ENCODE data around the gene BMP7. TPM values are rescaled to one million over a fixed set of nuclear protein-coding genes. Genes with fewer than 3 reads are reported as not detected.

Gene BMP7
- total RNA-seq, 4 donors from 2014 or later = 4.6 to 7.1 (median 5.6) TPM

GRCh38 chr20:57308451-57309271 lies 42.2 kb upstream of the BMP7 start:
- 65% methylated on average over 13 of the region's 13 CpGs for WGBS
- no peak overlapping the region for H3K27ac ChIP-seq (replicated peaks in 1 of 4)
- no peak for TF ChIP-seq EP300 (IDR thresholded peaks at IDR 0.05)
- TF ChIP-seq CTCF (IDR thresholded peaks at IDR 0.05) = no peak
- no peak for TF ChIP-seq POLR2A (IDR thresholded peaks at IDR 0.05; ENCODE audit: low read depth)
- TF ChIP-seq POLR2AphosphoS5 (IDR thresholded peaks at IDR 0.05) = no peak
- H3K36me3 ChIP-seq = no peaks in the 10 kb centered on the region
- no peaks in the 10 kb centered on the region for H3K9me3 ChIP-seq
- no peaks in the 10 kb centered on the region for H3K4me1 ChIP-seq
- intact Hi-C loops (cut with DNase I) = no loop called here
- no peak for DNase-seq (ENCODE audit: extremely low spot score)
- H3K4me3 ChIP-seq = no peak overlapping the region
- H3K27me3 ChIP-seq = no peaks in the 10 kb centered on the region

GRCh38 chr20:57306747-57307146 lies 40.3 kb upstream of the BMP7 start:
- no peaks in the 10 kb centered on the region for H3K9me3 ChIP-seq
- H3K36me3 ChIP-seq = no peaks in the 10 kb centered on the region
- H3K27me3 ChIP-seq = no peaks in the 10 kb centered on the region
- intact Hi-C loops (cut with DNase I) = no loop called here
- no peak overlapping the region for H3K27ac ChIP-seq (replicated peaks in 1 of 4)
- TF ChIP-seq CTCF (IDR thresholded peaks at IDR 0.05) (no peak), POLR2AphosphoS5 (IDR thresholded peaks at IDR 0.05) (no peak), POLR2A (IDR thresholded peaks at IDR 0.05; ENCODE audit: low read depth) (no peak), EP300 (IDR thresholded peaks at IDR 0.05) (no peak)
- 89% methylated on average over 5 of the region's 5 CpGs for WGBS
- no peak for DNase-seq (ENCODE audit: extremely low spot score)
- no peak overlapping the region for H3K4me3 ChIP-seq
- no peaks in the 10 kb centered on the region for H3K4me1 ChIP-seq

GRCh38 chr20:57301026-57301425 lies 34.6 kb upstream of the BMP7 start:
- 61% methylated on average over 10 of the region's 14 CpGs for WGBS
- intact Hi-C loops (cut with DNase I) = no loop called here

GRCh38 chr20:57298457-57298856 lies 32.0 kb upstream of the BMP7 start:
- Histone ChIP-seq H3K4me3 (no peak overlapping the region), H3K27ac (replicated peaks in 1 of 4) (no peak overlapping the region), H3K36me3 (no peaks in the 10 kb centered on the region), H3K27me3 (no peaks in the 10 kb centered on the region), H3K9me3 (no peaks in the 10 kb centered on the region), H3K4me1 (no peaks in the 10 kb centered on the region)
- DNase-seq (ENCODE audit: extremely low spot score) = no peak
- TF ChIP-seq POLR2AphosphoS5 (IDR thresholded peaks at IDR 0.05) = no peak
- TF ChIP-seq POLR2A (IDR thresholded peaks at IDR 0.05; ENCODE audit: low read depth) = no peak
- TF ChIP-seq CTCF (IDR thresholded peaks at IDR 0.05) = no peak
- TF ChIP-seq EP300 (IDR thresholded peaks at IDR 0.05) = no peak
- 84% methylated on average over 4 of the region's 4 CpGs for WGBS
- intact Hi-C loops (cut with DNase I) = no loop called here

More at GRCh38 chr20:57301026-57301425, 34.6 kb upstream of the BMP7 start:
- Histone ChIP-seq H3K27me3 (no peaks in the 10 kb centered on the region), H3K36me3 (no peaks in the 10 kb centered on the region), H3K4me1 (no peaks in the 10 kb centered on the region), H3K27ac (replicated peaks in 1 of 4) (no peak overlapping the region), H3K4me3 (no peak overlapping the region), H3K9me3 (no peaks in the 10 kb centered on the region)
- no peak for TF ChIP-seq CTCF (IDR thresholded peaks at IDR 0.05)
- no peak for DNase-seq (ENCODE audit: extremely low spot score)

GRCh38 chr20:57294550-57294949 lies 28.1 kb upstream of the BMP7 start:
- Histone ChIP-seq H3K4me1 (peaks cover 0 to 5% (median 4%) of the 10 kb centered on the region in 4 donors), H3K27ac (replicated peaks in 1 of 4) (no peak overlapping the region), H3K9me3 (no peaks in the 10 kb centered on the region), H3K4me3 (no peak overlapping the region), H3K36me3 (no peaks in the 10 kb centered on the region), H3K27me3 (peaks cover 0 to 27% (median 0%) of the 10 kb centered on the region in 4 donors)
- intact Hi-C loops (cut with DNase I) = no loop called here
- WGBS = 83% methylated on average over 3 of the region's 3 CpGs
- no peak for TF ChIP-seq CTCF (IDR thresholded peaks at IDR 0.05)
- TF ChIP-seq EP300 (IDR thresholded peaks at IDR 0.05) = no peak
- no peak for TF ChIP-seq POLR2AphosphoS5 (IDR thresholded peaks at IDR 0.05)
- no peak for TF ChIP-seq POLR2A (IDR thresholded peaks at IDR 0.05; ENCODE audit: low read depth)
- no peak for DNase-seq (ENCODE audit: extremely low spot score)
